ENCODE measurements around the gene CCDC91.

Gene CCDC91

GRCh38 chr12:28308891-28309290 is 118.6 kb downstream of the CCDC91 start:
- no peak overlapping the region for H3K9ac ChIP-seq (ENCODE audit: low read length)
- H3K4me3 ChIP-seq (ENCODE audit: low read depth, low read length): no peak overlapping the region
- no peaks in the 10 kb centered on the region for H3K79me2 ChIP-seq (ENCODE audit: control insufficient read depth, insufficient read depth, low read length, poor library complexity)
- no peak overlapping the region for H2AK5ac ChIP-seq (ENCODE audit: low read length)
- no peak overlapping the region for H2AFZ ChIP-seq (ENCODE audit: insufficient read depth, low read length, poor library complexity)
- no peak overlapping the region for H3K23ac ChIP-seq (ENCODE audit: low read length)
- no peaks in the 10 kb centered on the region for H3K9me3 ChIP-seq (ENCODE audit: insufficient read depth, low read depth, low read length)
- DNase-seq: peak; percentile 63 to 84
- no peak overlapping the region for H4K91ac ChIP-seq (ENCODE audit: low read depth, low read length)
- no peak overlapping the region for H4K8ac ChIP-seq (ENCODE audit: low read depth, low read length)
- no peak overlapping the region for H2BK5ac ChIP-seq (ENCODE audit: low read depth, low read length, poor library complexity)
- no peak overlapping the region for H3K18ac ChIP-seq (ENCODE audit: low read length)
- H3K36me3 ChIP-seq (ENCODE audit: control insufficient read depth in 1 of 2, insufficient read depth in 2 of 2, low read length in 2 of 2): no peaks in the 10 kb centered on the region
- no peak overlapping the region for H3K4ac ChIP-seq (ENCODE audit: low read depth, low read length)
- H2BK120ac ChIP-seq (ENCODE audit: insufficient read depth, low read length, poor library complexity): no peak overlapping the region
- H2BK12ac ChIP-seq (ENCODE audit: low read length): no peak overlapping the region
- no peaks in the 10 kb centered on the region for H3K79me1 ChIP-seq (ENCODE audit: low read length)
- H3K27me3 ChIP-seq (ENCODE audit: insufficient read depth, low read length): no peaks in the 10 kb centered on the region
- H3K4me1 ChIP-seq (ENCODE audit: control insufficient read depth in 1 of 2, insufficient read depth in 2 of 2, low read length in 2 of 2): peaks cover 0 to 4% of the 10 kb centered on the region in 2 experiments
- H3K27ac ChIP-seq (ENCODE audit: low read depth, low read length): no peak overlapping the region
- no peak overlapping the region for H3K14ac ChIP-seq (ENCODE audit: low read length)
- no peak overlapping the region for H4K12ac ChIP-seq (ENCODE audit: low read depth, low read length)
- WGBS (ENCODE audit: extremely low coverage, insufficient coverage, insufficient read length): no CpG with 5 or more reads among the region's 2 CpGs
- H3K4me2 ChIP-seq (ENCODE audit: low read length): no peak overlapping the region

- Histone ChIP-seq H2AK5ac (ENCODE audit: low read length) (no peak overlapping the region), H3K36me3 (ENCODE audit: control insufficient read depth in 1 of 2, insufficient read depth in 2 of 2, low read length in 2 of 2) (peaks cover 0 to 2% of the 10 kb centered on the region in 2 experiments), H3K18ac (ENCODE audit: low read length) (no peak overlapping the region), H2BK120ac (ENCODE audit: insufficient read depth, low read length, poor library complexity) (no peak overlapping the region), H3K4me1 (ENCODE audit: control insufficient read depth in 1 of 2, insufficient read depth in 2 of 2, low read length in 2 of 2) (peaks cover 0 to 4% of the 10 kb centered on the region in 2 experiments), H2BK12ac (ENCODE audit: low read length) (no peak overlapping the region), H3K9ac (ENCODE audit: low read length) (no peak overlapping the region), H3K79me2 (ENCODE audit: control insufficient read depth, insufficient read depth, low read length, poor library complexity) (no peaks in the 10 kb centered on the region), H4K12ac (ENCODE audit: low read depth, low read length) (no peak overlapping the region), H2AFZ (ENCODE audit: insufficient read depth, low read length, poor library complexity) (no peak overlapping the region), H4K8ac (ENCODE audit: low read depth, low read length) (no peak overlapping the region), H3K79me1 (ENCODE audit: low read length) (no peaks in the 10 kb centered on the region), H3K4ac (ENCODE audit: low read depth, low read length) (no peak overlapping the region), H3K9me3 (ENCODE audit: insufficient read depth, low read depth, low read length) (no peaks in the 10 kb centered on the region), H2BK5ac (ENCODE audit: low read depth, low read length, poor library complexity) (no peak overlapping the region), H3K14ac (ENCODE audit: low read length) (no peak overlapping the region), H3K27me3 (ENCODE audit: insufficient read depth, low read length) (no peaks in the 10 kb centered on the region), H3K27ac (ENCODE audit: low read depth, low read length) (no peak overlapping the region), H3K4me3 (ENCODE audit: low read depth, low read length) (no peak overlapping the region), H4K91ac (ENCODE audit: low read depth, low read length) (no peak overlapping the region), H3K23ac (ENCODE audit: low read length) (no peak overlapping the region), H3K4me2 (ENCODE audit: low read length) (no peak overlapping the region)
- peak in 1 of 2 donors; percentile 19 for DNase-seq
- WGBS (ENCODE audit: extremely low coverage, insufficient coverage, insufficient read length): no CpG with 5 or more reads among the region's 1 CpG
Measured at GRCh38 chr12:28313631-28314030, 123.4 kb downstream of the CCDC91 start.

- Histone ChIP-seq H3K4me3 (ENCODE audit: low read depth, low read length) (no peak overlapping the region), H3K27me3 (ENCODE audit: insufficient read depth, low read length) (no peaks in the 10 kb centered on the region), H2BK120ac (ENCODE audit: insufficient read depth, low read length, poor library complexity) (no peak overlapping the region), H2AK5ac (ENCODE audit: low read length) (no peak overlapping the region), H2BK12ac (ENCODE audit: low read length) (no peak overlapping the region), H3K4me2 (ENCODE audit: low read length) (no peak overlapping the region), H3K23ac (ENCODE audit: low read length) (no peak overlapping the region), H3K14ac (ENCODE audit: low read length) (no peak overlapping the region), H2AFZ (ENCODE audit: insufficient read depth, low read length, poor library complexity) (no peak overlapping the region), H4K91ac (ENCODE audit: low read depth, low read length) (no peak overlapping the region), H3K79me2 (ENCODE audit: control insufficient read depth, insufficient read depth, low read length, poor library complexity) (no peaks in the 10 kb centered on the region), H4K8ac (ENCODE audit: low read depth, low read length) (no peak overlapping the region), H3K27ac (ENCODE audit: low read depth, low read length) (no peak overlapping the region), H3K18ac (ENCODE audit: low read length) (no peak overlapping the region), H3K9ac (ENCODE audit: low read length) (no peak overlapping the region), H3K9me3 (ENCODE audit: insufficient read depth, low read depth, low read length) (no peaks in the 10 kb centered on the region), H3K4me1 (ENCODE audit: control insufficient read depth in 1 of 2, insufficient read depth in 2 of 2, low read length in 2 of 2) (peaks cover 0 to 4% of the 10 kb centered on the region in 2 experiments), H3K36me3 (ENCODE audit: control insufficient read depth in 1 of 2, insufficient read depth in 2 of 2, low read length in 2 of 2) (peaks cover 0 to 2% of the 10 kb centered on the region in 2 experiments), H3K79me1 (ENCODE audit: low read length) (no peaks in the 10 kb centered on the region), H2BK5ac (ENCODE audit: low read depth, low read length, poor library complexity) (no peak overlapping the region), H4K12ac (ENCODE audit: low read depth, low read length) (no peak overlapping the region), H3K4ac (ENCODE audit: low read depth, low read length) (no peak overlapping the region)
- no peak for DNase-seq
Measured at GRCh38 chr12:28316049-28316448, 125.8 kb downstream of the CCDC91 start.

GRCh38 chr12:28318273-28318672 is 128.0 kb downstream of the CCDC91 start:
- no peaks in the 10 kb centered on the region for H3K79me1 ChIP-seq (ENCODE audit: low read length)
- no peak for DNase-seq
- H3K9me3 ChIP-seq (ENCODE audit: insufficient read depth, low read depth, low read length): no peaks in the 10 kb centered on the region
- peaks cover 0 to 2% of the 10 kb centered on the region in 2 experiments for H3K4me1 ChIP-seq (ENCODE audit: control insufficient read depth in 1 of 2, insufficient read depth in 2 of 2, low read length in 2 of 2)
- H3K27ac ChIP-seq (ENCODE audit: low read depth, low read length): no peak overlapping the region
- no peak overlapping the region for H2BK5ac ChIP-seq (ENCODE audit: low read depth, low read length, poor library complexity)
- H4K91ac ChIP-seq (ENCODE audit: low read depth, low read length): no peak overlapping the region
- no peak overlapping the region for H3K9ac ChIP-seq (ENCODE audit: low read length)
- no peaks in the 10 kb centered on the region for H3K79me2 ChIP-seq (ENCODE audit: control insufficient read depth, insufficient read depth, low read length, poor library complexity)
- no peak overlapping the region for H3K18ac ChIP-seq (ENCODE audit: low read length)
- no peaks in the 10 kb centered on the region for H3K27me3 ChIP-seq (ENCODE audit: insufficient read depth, low read length)
- H3K4me2 ChIP-seq (ENCODE audit: low read length): no peak overlapping the region
- no peak overlapping the region for H3K14ac ChIP-seq (ENCODE audit: low read length)
- H4K8ac ChIP-seq (ENCODE audit: low read depth, low read length): no peak overlapping the region
- H3K4me3 ChIP-seq (ENCODE audit: low read depth, low read length): no peak overlapping the region
- H3K23ac ChIP-seq (ENCODE audit: low read length): no peak overlapping the region
- WGBS (ENCODE audit: extremely low coverage, insufficient coverage, insufficient read length): no CpG with 5 or more reads among the region's 3 CpGs
- no peak overlapping the region for H4K12ac ChIP-seq (ENCODE audit: low read depth, low read length)
- H3K36me3 ChIP-seq (ENCODE audit: control insufficient read depth in 1 of 2, insufficient read depth in 2 of 2, low read length in 2 of 2): peaks cover 0 to 2% of the 10 kb centered on the region in 2 experiments
- no peak overlapping the region for H2BK120ac ChIP-seq (ENCODE audit: insufficient read depth, low read length, poor library complexity)
- H2BK12ac ChIP-seq (ENCODE audit: low read length): no peak overlapping the region
- H2AK5ac ChIP-seq (ENCODE audit: low read length): no peak overlapping the region
- no peak overlapping the region for H2AFZ ChIP-seq (ENCODE audit: insufficient read depth, low read length, poor library complexity)
- H3K4ac ChIP-seq (ENCODE audit: low read depth, low read length): no peak overlapping the region

All from trophoblast cell (in vitro differentiated cells and primary cell).